ENCODE results near the gene ALKBH5.
A peak's percentile ranks its signal among the peaks of the same experiment; 100 is the strongest.

The ALKBH5 gene

GRCh38 chr17:18257268-18257981, 73.8 kb downstream of the ALKBH5 start:
- H3K36me3 ChIP-seq (ENCODE audit: insufficient read depth, insufficient read length, low read length) = peaks cover 44% of the 10 kb centered on the region
- DNase-seq (ENCODE audit: low read depth, low spot score) = no peak
- peak overlapping the region; percentile 78 for H3K4me3 ChIP-seq (ENCODE audit: insufficient read length, low read depth)
- no peaks in the 10 kb centered on the region for H3K9me3 ChIP-seq (ENCODE audit: insufficient read depth, low read length)
- H3K9ac ChIP-seq (ENCODE audit: insufficient read length, low read depth) = peak overlapping the region; percentile 87
- no peaks in the 10 kb centered on the region for H3K4me1 ChIP-seq (ENCODE audit: insufficient read depth, insufficient read length)
- no peak for TF ChIP-seq SUZ12 (IDR thresholded peaks at IDR 0.05; ENCODE audit: extremely low read depth, insufficient read depth, insufficient read length)
- TF ChIP-seq ZNF274 (IDR thresholded peaks at IDR 0.05; ENCODE audit: low read depth, low read length) = no peak
- no peak for TF ChIP-seq YY1 (IDR thresholded peaks at IDR 0.05; ENCODE audit: insufficient read depth, insufficient read length)
- H3K27me3 ChIP-seq (ENCODE audit: insufficient read depth, insufficient read length) = no peaks in the 10 kb centered on the region

- H3K9ac ChIP-seq (ENCODE audit: insufficient read length, low read depth) = peak overlapping the region; percentile 87
- no peaks in the 10 kb centered on the region for H3K9me3 ChIP-seq (ENCODE audit: insufficient read depth, low read length)
- TF ChIP-seq YY1 (IDR thresholded peaks at IDR 0.05; ENCODE audit: insufficient read depth, insufficient read length) (no peak), SUZ12 (IDR thresholded peaks at IDR 0.05; ENCODE audit: extremely low read depth, insufficient read depth, insufficient read length) (no peak)
- no peaks in the 10 kb centered on the region for H3K27me3 ChIP-seq (ENCODE audit: insufficient read depth, insufficient read length)
- H3K4me1 ChIP-seq (ENCODE audit: insufficient read depth, insufficient read length) = no peaks in the 10 kb centered on the region
- peak overlapping the region; percentile 78 for H3K4me3 ChIP-seq (ENCODE audit: insufficient read length, low read depth)
- no peak for DNase-seq (ENCODE audit: low read depth, low spot score)
- peaks cover 45% of the 10 kb centered on the region for H3K36me3 ChIP-seq (ENCODE audit: insufficient read depth, insufficient read length, low read length)
Measured at GRCh38 chr17:18257982-18258355, 74.3 kb downstream of the ALKBH5 start.

GRCh38 chr17:18258356-18259038, 74.9 kb downstream of the ALKBH5 start, which contains the start of gene FLII:
Gene FLII, minus strand, starts transcription at chr17:18258738. Its CDS starts 48 bp downstream, at chr17:18258690.
- TF ChIP-seq SUZ12 (IDR thresholded peaks at IDR 0.05; ENCODE audit: extremely low read depth, insufficient read depth, insufficient read length) (no peak), YY1 (IDR thresholded peaks at IDR 0.05; ENCODE audit: insufficient read depth, insufficient read length) (no peak), ZNF274 (IDR thresholded peaks at IDR 0.05; ENCODE audit: low read depth, low read length) (no peak)
- peak within 1 kb of the TSS; percentile 78 for H3K4me3 ChIP-seq (ENCODE audit: insufficient read length, low read depth)
- no peaks in the 10 kb centered on the region for H3K9me3 ChIP-seq (ENCODE audit: insufficient read depth, low read length)
- peaks cover 45% of the 10 kb centered on the region for H3K36me3 ChIP-seq (ENCODE audit: insufficient read depth, insufficient read length, low read length)
- DNase-seq (ENCODE audit: low read depth, low spot score) = no peak
- H3K27me3 ChIP-seq (ENCODE audit: insufficient read depth, insufficient read length) = no peaks in the 10 kb centered on the region
- H3K9ac ChIP-seq (ENCODE audit: insufficient read length, low read depth) = peak within 1 kb of the TSS; percentile 87
- no peaks in the 10 kb centered on the region for H3K4me1 ChIP-seq (ENCODE audit: insufficient read depth, insufficient read length)
